ENCODE measurements around the gene DYSF.

- TF ChIP-seq, protein P1, sequence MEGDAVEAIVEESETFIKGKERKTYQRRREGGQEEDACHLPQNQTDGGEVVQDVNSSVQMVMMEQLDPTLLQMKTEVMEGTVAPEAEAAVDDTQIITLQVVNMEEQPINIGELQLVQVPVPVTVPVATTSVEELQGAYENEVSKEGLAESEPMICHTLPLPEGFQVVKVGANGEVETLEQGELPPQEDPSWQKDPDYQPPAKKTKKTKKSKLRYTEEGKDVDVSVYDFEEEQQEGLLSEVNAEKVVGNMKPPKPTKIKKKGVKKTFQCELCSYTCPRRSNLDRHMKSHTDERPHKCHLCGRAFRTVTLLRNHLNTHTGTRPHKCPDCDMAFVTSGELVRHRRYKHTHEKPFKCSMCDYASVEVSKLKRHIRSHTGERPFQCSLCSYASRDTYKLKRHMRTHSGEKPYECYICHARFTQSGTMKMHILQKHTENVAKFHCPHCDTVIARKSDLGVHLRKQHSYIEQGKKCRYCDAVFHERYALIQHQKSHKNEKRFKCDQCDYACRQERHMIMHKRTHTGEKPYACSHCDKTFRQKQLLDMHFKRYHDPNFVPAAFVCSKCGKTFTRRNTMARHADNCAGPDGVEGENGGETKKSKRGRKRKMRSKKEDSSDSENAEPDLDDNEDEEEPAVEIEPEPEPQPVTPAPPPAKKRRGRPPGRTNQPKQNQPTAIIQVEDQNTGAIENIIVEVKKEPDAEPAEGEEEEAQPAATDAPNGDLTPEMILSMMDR (IDR thresholded peaks at IDR 0.05) = no peak
- no peak for TF ChIP-seq POLR2AphosphoS5 (IDR thresholded peaks at IDR 0.05)
Measured at GRCh38 chr2:71502941-71503738, 49.8 kb downstream of the DYSF start.
